Natural killer cell (primary cell): ENCODE results near the gene MOV10L1. TPM values are rescaled to one million over a fixed set of nuclear protein-coding genes. Genes with fewer than 3 reads are reported as not detected.

Experiments used
- ATAC-seq, 3 donors: fragments of 150-1000 bp in 2 of 3; fragments of 200-7000 bp in 1 of 3; cut with Tn5 transposase; 1 replicate in 1 of 3; 2 replicates in 2 of 3; pipeline ENCODE4 v1.10.0; 2021; ENCODE audit warnings: mild to moderate bottlenecking in 2 of 3, moderate library complexity in 2 of 3
- DNase-seq, 2 donors: peaks; one replicate each; pipeline versions ENCODE4 v3.0.0 to v3.0.0-alpha.2; 2013 to 2021; ENCODE audit warnings: mixed read lengths in 1 of 2
- H3K27ac ChIP-seq: one replicate; pipeline ENCODE4 v1.5.1; 2013; ENCODE audit warnings: mild to moderate bottlenecking, low read length
- H3K27me3 ChIP-seq: one replicate; pipeline ENCODE4 v1.6.1; 2013; ENCODE audit warnings: low read length; ENCODE audit not compliant: control insufficient read depth, insufficient read depth
- H3K36me3 ChIP-seq: one replicate; pipeline ENCODE4 v1.6.1; 2013; ENCODE audit warnings: low read length; ENCODE audit not compliant: control insufficient read depth, insufficient read depth
- H3K4me1 ChIP-seq: one replicate; pipeline ENCODE4 v1.6.1; 2013; ENCODE audit warnings: low read length; ENCODE audit not compliant: control insufficient read depth, insufficient read depth
- H3K4me3 ChIP-seq: one replicate; pipeline ENCODE4 v1.5.1; 2013; ENCODE audit warnings: low read length
- H3K9me3 ChIP-seq: one replicate; pipeline ENCODE4 v1.6.1; 2013; ENCODE audit warnings: low read length; ENCODE audit not compliant: control insufficient read depth, insufficient read depth
- H3K27ac Mint-ChIP-seq, 2 donors: one replicate each; pipeline ENCODE4 v1.8.0; 2022; ENCODE audit warnings: mild to moderate bottlenecking in 2 of 2, mixed read lengths in 2 of 2, moderate library complexity in 1 of 2
- H3K27me3 Mint-ChIP-seq, 2 donors: one replicate each; pipeline ENCODE4 v1.8.0; 2022; ENCODE audit warnings: low read depth in 2 of 2, mixed read lengths in 2 of 2
- H3K36me3 Mint-ChIP-seq: one replicate; pipeline ENCODE4 v1.8.0; 2022; ENCODE audit warnings: mixed read lengths
- H3K4me1 Mint-ChIP-seq, 2 donors: one replicate each; pipeline ENCODE4 v1.8.0; 2022; ENCODE audit warnings: mixed read lengths in 2 of 2
- H3K4me3 Mint-ChIP-seq: one replicate; pipeline ENCODE4 v1.8.0; 2022; ENCODE audit warnings: mild to moderate bottlenecking, moderate library complexity, mixed read lengths
- H3K9me3 Mint-ChIP-seq, 2 donors: one replicate each; pipeline ENCODE4 v1.8.0; 2022; ENCODE audit warnings: mixed read lengths in 2 of 2
- CTCF ChIP-seq: fragments of 200-600 bp; IDR thresholded peaks from one replicate; pipeline ENCODE4 v1.8.0; 2022; ENCODE audit warnings: antibody characterized with exemption
- WGBS: methylation state at CpG from one replicate; pipeline ENCODE4 v1.1.7; 2013; ENCODE audit warnings: missing lambda C conversion rate; ENCODE audit not compliant: insufficient coverage; 5-methylcytosine and 5-hydroxymethylcytosine counted together
- intact Hi-C: fragments of 100-400 bp; cut with micrococcal nuclease; formaldehyde crosslinking; loops from one replicate; pipeline ENCODE4 v1.14.2; 2022
- total RNA-seq, 4 donors: library from RNA; stranded (reverse); fragments of 120-200 nt in 1 of 4; gene quantifications; one replicate each; pipeline versions ENCODE4 v1.2.3 to v1.2.4, GENCODE V29; 2013 to 2022

The MOV10L1 gene
- total RNA-seq, 3 donors from 2014 or later (not counting 1 experiment from before 2014, with no cell fraction given): 1.0 to 1.7 TPM; not detected in 1

- TF ChIP-seq CTCF: no peak
- Histone ChIP-seq H3K36me3 (no peaks in the 10 kb centered on the region), H3K9me3 (no peaks in the 10 kb centered on the region), H3K27ac (no peak overlapping the region), H3K4me3 (no peak overlapping the region), H3K27me3 (no peaks in the 10 kb centered on the region), H3K4me1 (peaks cover 24% of the 10 kb centered on the region)
- H3K4me3 Mint-ChIP-seq: no peak overlapping the region
- intact Hi-C loops: no loop called here
- peak overlapping the region in 1 of 2 donors; percentile 80 for H3K27ac Mint-ChIP-seq
- no peaks in the 10 kb centered on the region for H3K9me3 Mint-ChIP-seq
- no peaks in the 10 kb centered on the region for H3K36me3 Mint-ChIP-seq
- 79% methylated on average over 6 of the region's 6 CpGs for WGBS
- no peak for ATAC-seq
- no peak for DNase-seq
- peaks cover 30 to 38% of the 10 kb centered on the region in 2 donors for H3K4me1 Mint-ChIP-seq
- H3K27me3 Mint-ChIP-seq: no peaks in the 10 kb centered on the region
Measured at GRCh38 chr22:50104141-50104544, 14.3 kb downstream of the MOV10L1 start.

GRCh38 chr22:50105208-50106100 is 15.6 kb downstream of the MOV10L1 start:
- WGBS: 15% methylated on average over 9 of the region's 9 CpGs
- ATAC-seq (peak; percentile 53 to 74 (median 66)), DNase-seq (peak in 1 of 2 donors; percentile 38)
- Histone ChIP-seq H3K36me3 (no peaks in the 10 kb centered on the region), H3K27me3 (no peaks in the 10 kb centered on the region), H3K4me3 (no peak overlapping the region), H3K27ac (peak overlapping the region; percentile 8), H3K9me3 (no peaks in the 10 kb centered on the region), H3K4me1 (peaks cover 24% of the 10 kb centered on the region)
- Mint-ChIP-seq H3K27me3 (no peaks in the 10 kb centered on the region), H3K36me3 (no peaks in the 10 kb centered on the region), H3K27ac (peak overlapping the region; percentile 78 to 84), H3K4me3 (peak overlapping the region; percentile 74), H3K4me1 (peaks cover 30 to 38% of the 10 kb centered on the region in 2 donors), H3K9me3 (no peaks in the 10 kb centered on the region)
- intact Hi-C loops: no loop called here
- no peak for TF ChIP-seq CTCF

- H3K36me3 ChIP-seq: no peaks in the 10 kb centered on the region
- no peak overlapping the region for H3K4me3 ChIP-seq
- peaks cover 24% of the 10 kb centered on the region for H3K4me1 ChIP-seq
- Mint-ChIP-seq H3K27ac (no peak overlapping the region), H3K27me3 (no peaks in the 10 kb centered on the region), H3K9me3 (no peaks in the 10 kb centered on the region), H3K4me1 (peaks cover 26 to 45% of the 10 kb centered on the region in 2 donors), H3K4me3 (no peak overlapping the region), H3K36me3 (no peaks in the 10 kb centered on the region)
- 85% methylated on average over 9 of the region's 9 CpGs for WGBS
- H3K27me3 ChIP-seq: no peaks in the 10 kb centered on the region
- no peak overlapping the region for H3K27ac ChIP-seq
- DNase-seq (no peak), ATAC-seq (no peak)
- H3K9me3 ChIP-seq: no peaks in the 10 kb centered on the region
- no peak for TF ChIP-seq CTCF
- intact Hi-C loops: no loop called here
Measured at GRCh38 chr22:50107529-50107928, 17.7 kb downstream of the MOV10L1 start.
